RWPE2 (cell line): ENCODE results near the gene HOMER3.
A peak's percentile ranks its signal among the peaks of the same experiment; 100 is the strongest.
"Not testable (repeated sequence)": the region's sequence is repeated elsewhere in the genome, so short reads cannot be mapped to it uniquely, and the experiment has no call there.

Experiments
- ATAC-seq: fragments of 200-7000 bp; cut with Tn5 transposase; 3 replicates; pipeline ENCODE4 v1.9.1; 2021; ENCODE audit warnings: low read depth
- DNase-seq: peaks from one replicate; pipeline ENCODE4 v3.0.0-alpha.2; 2020; ENCODE audit warnings: low spot score
- H3K27ac ChIP-seq: fragments of 450-650 bp; 2 replicates; pipeline ENCODE4 v1.5.1; 2017; ENCODE audit warnings: mild to moderate bottlenecking; ENCODE audit not compliant: poor library complexity, severe bottlenecking
- H3K27me3 ChIP-seq: fragments of 250-450 bp; sonication (Bioruptor Pico); 2 replicates; pipeline ENCODE4 v1.5.1; 2021; ENCODE audit warnings: mild to moderate bottlenecking, moderate library complexity; ENCODE audit not compliant: insufficient read depth, poor library complexity, severe bottlenecking
- H3K36me3 ChIP-seq: fragments of 250-450 bp; sonication (Bioruptor Pico); 2 replicates; pipeline ENCODE4 v1.5.1; 2020; ENCODE audit warnings: low read depth, mild to moderate bottlenecking, moderate library complexity
- H3K4me1 ChIP-seq: fragments of 250-450 bp; sonication (Bioruptor Pico); 2 replicates; pipeline ENCODE4 v1.5.1; 2021; ENCODE audit warnings: mild to moderate bottlenecking, moderate library complexity; ENCODE audit not compliant: insufficient read depth, poor library complexity, severe bottlenecking
- H3K4me3 ChIP-seq: fragments of 250-450 bp; sonication (Bioruptor Pico); 2 replicates; pipeline ENCODE4 v1.5.1; 2021; ENCODE audit warnings: mild to moderate bottlenecking, moderate library complexity; ENCODE audit not compliant: severe bottlenecking
- H3K9me3 ChIP-seq: fragments of 250-450 bp; sonication (Bioruptor Pico); 2 replicates; pipeline ENCODE4 v1.5.1; 2021; ENCODE audit warnings: mild to moderate bottlenecking, moderate library complexity; ENCODE audit not compliant: severe bottlenecking
- CTCF ChIP-seq: fragments of 450-650 bp; IDR thresholded peaks from one replicate; pipeline ENCODE4 v1.5.1; 2017; ENCODE audit warnings: mild to moderate bottlenecking, moderate library complexity; ENCODE audit not compliant: poor library complexity, severe bottlenecking

Gene HOMER3

GRCh38 chr19:18955042-18955441 is 14.0 kb upstream of the HOMER3 start:
- Histone ChIP-seq H3K9me3 (no peaks in the 10 kb centered on the region), H3K27ac (no peak overlapping the region), H3K27me3 (no peaks in the 10 kb centered on the region), H3K4me1 (peaks cover 19% of the 10 kb centered on the region), H3K36me3 (no peaks in the 10 kb centered on the region), H3K4me3 (no peak overlapping the region)
- ATAC-seq (no peak), DNase-seq (no peak)
- no peak for TF ChIP-seq CTCF

GRCh38 chr19:18954094-18954493 is 13.1 kb upstream of the HOMER3 start:
- Histone ChIP-seq H3K27me3 (no peaks in the 10 kb centered on the region), H3K4me1 (peaks cover 19% of the 10 kb centered on the region), H3K4me3 (no peak overlapping the region), H3K27ac (peak overlapping the region; percentile 96), H3K9me3 (no peaks in the 10 kb centered on the region), H3K36me3 (no peaks in the 10 kb centered on the region)
- ATAC-seq (no peak), DNase-seq (no peak)
- no peak for TF ChIP-seq CTCF

- H3K9me3 ChIP-seq, H3K27me3 ChIP-seq, H3K36me3 ChIP-seq, H3K4me3 ChIP-seq: not testable (repeated sequence)
- ATAC-seq (peak; percentile 57), DNase-seq (peak; percentile 77)
- peak overlapping the region; percentile 96 for H3K27ac ChIP-seq
- H3K4me1 ChIP-seq: peaks cover 19% of the 10 kb centered on the region
These were observed 11.5 kb upstream of the HOMER3 start for GRCh38 chr19:18952364-18953003.

DNA sequence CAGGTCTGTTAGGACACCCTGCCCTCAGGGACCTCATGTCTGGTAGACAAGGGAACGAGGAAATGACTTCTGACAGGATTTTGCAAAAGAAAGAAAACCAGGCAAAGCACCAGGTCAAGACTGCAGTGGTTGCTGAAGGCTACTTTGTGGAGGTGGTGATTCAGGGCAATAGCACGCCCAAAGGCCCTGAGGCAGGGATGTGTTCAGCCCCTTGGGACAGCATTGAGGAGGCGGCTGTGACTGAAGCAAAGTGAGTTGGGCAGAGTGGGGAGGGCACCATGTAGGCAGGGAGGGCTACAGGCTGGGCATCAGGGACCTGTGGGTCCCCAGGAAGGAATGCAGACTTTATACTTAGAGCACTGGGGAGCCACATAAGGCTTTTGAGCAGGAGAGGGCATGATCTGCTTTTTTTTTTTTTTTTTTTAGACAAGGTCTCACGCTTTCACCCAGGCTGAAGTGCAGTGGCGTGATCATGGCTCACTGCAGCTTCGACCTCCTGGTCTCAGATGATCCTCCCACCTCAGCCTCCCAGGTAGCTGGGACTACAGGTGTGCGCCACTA is 10.8 kb upstream of the HOMER3 start:
- DNase-seq (peak; percentile 86), ATAC-seq (peak; percentile 77)
- no peak for TF ChIP-seq CTCF
- H3K4me1 ChIP-seq: peaks cover 19% of the 10 kb centered on the region
- H3K4me3 ChIP-seq: no peak overlapping the region
- H3K27me3 ChIP-seq: no peaks in the 10 kb centered on the region
- H3K36me3 ChIP-seq: no peaks in the 10 kb centered on the region; the same call in 1 of the 2 replicates
- peak overlapping the region; percentile 96 for H3K27ac ChIP-seq
- no peaks in the 10 kb centered on the region for H3K9me3 ChIP-seq

DNA sequence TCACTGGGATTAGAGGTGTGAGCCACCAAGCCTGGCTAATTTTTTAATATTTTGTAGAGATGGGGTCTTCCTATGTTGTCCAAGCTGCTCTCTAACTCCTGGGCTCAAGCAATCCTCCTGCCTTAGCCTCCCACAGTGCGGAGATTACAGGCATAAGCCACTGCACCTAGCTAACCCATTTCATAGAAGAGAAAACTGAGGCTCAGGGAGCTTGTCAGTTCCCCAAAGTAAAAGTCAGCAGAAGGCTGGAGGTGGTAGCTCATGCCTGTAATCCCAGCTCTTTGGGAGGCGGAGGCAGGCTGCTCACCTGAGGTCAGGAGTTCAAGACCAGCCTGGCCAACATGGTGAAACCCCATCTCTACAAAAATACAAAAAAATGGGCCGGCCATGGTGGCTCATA is 8.8 kb upstream of the HOMER3 start:
- Histone ChIP-seq H3K4me3 (no peak overlapping the region), H3K9me3 (no peaks in the 10 kb centered on the region), H3K27me3 (no peaks in the 10 kb centered on the region), H3K4me1 (peaks cover 19% of the 10 kb centered on the region), H3K36me3 (peaks cover 10% of the 10 kb centered on the region; the same call in 1 of the 2 replicates), H3K27ac (peak overlapping the region; percentile 96)
- ATAC-seq: no peak
- DNase-seq: no peak
- no peak for TF ChIP-seq CTCF
